Liver (tissue), 9 donors: Measurements from ENCODE around the gene DPEP3. TPM values are rescaled to one million over a fixed set of nuclear protein-coding genes. Genes with fewer than 3 reads are reported as not detected.
A peak's percentile ranks its signal among the peaks of the same experiment; 100 is the strongest.

Experiments used
- DNase-seq: peaks from one replicate; pipeline ENCODE4 v3.0.0-alpha.2; 2017; ENCODE audit warnings: low spot score
- H3K27ac ChIP-seq, 2 donors: one replicate each; pipeline ENCODE4 v1.7.0; 2013; ENCODE audit warnings: inconsistent platforms in 2 of 2, low read length in 2 of 2, control low read depth in 1 of 2, low read depth in 1 of 2, mild to moderate bottlenecking in 1 of 2
- H3K27me3 ChIP-seq, 4 donors: one replicate each; pipeline versions ENCODE4 v1.6.1 to v1.7.0; 2013; ENCODE audit warnings: low read length in 3 of 4, inconsistent platforms in 1 of 4, mild to moderate bottlenecking in 1 of 4, moderate library complexity in 1 of 4; ENCODE audit not compliant: control insufficient read depth in 4 of 4, insufficient read depth in 4 of 4
- H3K36me3 ChIP-seq, 4 donors: one replicate each; pipeline versions ENCODE4 v1.6.1 to v1.7.0; 2013; ENCODE audit warnings: low read length in 3 of 4, mild to moderate bottlenecking in 3 of 4, low read depth in 1 of 4, moderate library complexity in 1 of 4; ENCODE audit not compliant: control insufficient read depth in 4 of 4, insufficient read depth in 3 of 4
- H3K4me1 ChIP-seq, 4 donors: one replicate each; pipeline versions ENCODE4 v1.6.1 to v1.7.0; 2013; ENCODE audit warnings: low read length in 3 of 4, mild to moderate bottlenecking in 3 of 4, moderate library complexity in 1 of 4; ENCODE audit not compliant: control insufficient read depth in 4 of 4, insufficient read depth in 4 of 4
- H3K4me3 ChIP-seq, 3 donors: one replicate each; pipeline versions ENCODE4 v1.6.1 to v1.7.0; 2013; ENCODE audit warnings: low read length in 3 of 3, control low read depth in 1 of 3, low read depth in 1 of 3, mild to moderate bottlenecking in 1 of 3
- H3K9ac ChIP-seq, 2 donors: one replicate each; pipeline ENCODE4 v1.7.0; 2013; ENCODE audit warnings: low read length in 2 of 2, mild to moderate bottlenecking in 2 of 2, moderate library complexity in 2 of 2, control low read depth in 1 of 2, low read depth in 1 of 2
- H3K9me3 ChIP-seq, 4 donors: one replicate each; pipeline versions ENCODE4 v1.6.1 to v1.7.0; 2013; ENCODE audit warnings: low read length in 3 of 4; ENCODE audit not compliant: control insufficient read depth in 4 of 4
- EGR1 ChIP-seq, 2 donors: IDR thresholded peaks; 2 replicates each; pipeline ENCODE4 v1.6.1; 2016 to 2018; ENCODE audit warnings: antibody characterized with exemption in 2 of 2, low read depth in 2 of 2
- FOXA1 ChIP-seq: IDR thresholded peaks from 2 replicates; pipeline ENCODE4 v1.6.1; 2016; ENCODE audit warnings: antibody characterized with exemption
- FOXA2 ChIP-seq: IDR thresholded peaks from 2 replicates; pipeline ENCODE4 v1.6.1; 2016; ENCODE audit warnings: antibody characterized with exemption
- GABPA ChIP-seq, 2 donors: IDR thresholded peaks in 1 of 2; conservative IDR thresholded peaks in 1 of 2; 2 replicates each; pipeline ENCODE4 v1.6.1; 2016; ENCODE audit warnings: antibody characterized with exemption in 2 of 2, mild to moderate bottlenecking in 1 of 2, moderate library complexity in 1 of 2
- HNF4G ChIP-seq: IDR thresholded peaks from 2 replicates; pipeline ENCODE4 v1.6.1; 2016; ENCODE audit warnings: antibody characterized with exemption
- JUND ChIP-seq, 2 donors: IDR thresholded peaks; 2 replicates each; pipeline ENCODE4 v1.6.1; 2016; ENCODE audit warnings: antibody characterized with exemption in 2 of 2
- RAD21 ChIP-seq, 2 donors: IDR thresholded peaks; 2 replicates each; pipeline ENCODE4 v1.6.1; 2016; ENCODE audit warnings: antibody characterized with exemption in 2 of 2, mild to moderate bottlenecking in 2 of 2
- RXRA ChIP-seq, 2 donors: IDR thresholded peaks; 2 replicates each; pipeline ENCODE4 v1.6.1; 2017 to 2018; ENCODE audit warnings: antibody characterized with exemption in 2 of 2, mild to moderate bottlenecking in 1 of 2
- SP1 ChIP-seq: IDR thresholded peaks from 2 replicates; pipeline ENCODE4 v1.6.1; 2018; ENCODE audit warnings: antibody characterized with exemption, mild to moderate bottlenecking
- TAF1 ChIP-seq: conservative IDR thresholded peaks from 2 replicates; pipeline ENCODE4 v1.6.1; 2016; ENCODE audit warnings: antibody characterized with exemption, mild to moderate bottlenecking
- YY1 ChIP-seq: IDR thresholded peaks from 2 replicates; pipeline ENCODE4 v1.6.1; 2016; ENCODE audit warnings: antibody characterized with exemption, mild to moderate bottlenecking
- WGBS: extraction: QIAGEN DNeasy Blood & Tissue Kit; methylation state at CpG from one replicate; pipeline ENCODE4 v1.1.7; 2013; 5-methylcytosine and 5-hydroxymethylcytosine counted together
- polyA plus RNA-seq, 2 donors: library from polyadenylated mRNA; stranded (reverse) in 1 of 2; unstranded in 1 of 2; fragments of 200-250 nt in 1 of 2; fragments of >200 nt in 1 of 2; fragmentation: Nextera tagmentation in 1 of 2; extraction: Ambion mirVana in 1 of 2; gene quantifications; one replicate each; pipeline versions ENCODE4 v1.2.1 to v1.2.3, GENCODE V29; 2013 to 2015
- total RNA-seq, 2 donors: library from RNA; depleted of rRNA; stranded (reverse); fragments of >200 nt; gene quantifications; one replicate each; pipeline ENCODE4 v1.2.3, GENCODE V29; 2014
- TF ChIP-seq, protein P1 (sequence below): IDR thresholded peaks from 2 replicates; pipeline ENCODE4 v1.6.1; 2016; ENCODE audit warnings: antibody characterized with exemption
- TF ChIP-seq, protein P2 (sequence below): IDR thresholded peaks from 2 replicates; pipeline ENCODE4 v1.6.1; 2016; ENCODE audit warnings: antibody characterized with exemption
- TF ChIP-seq, protein P3 (sequence below): IDR thresholded peaks from 2 replicates; pipeline ENCODE4 v1.6.1; 2016; ENCODE audit warnings: antibody characterized with exemption, mild to moderate bottlenecking
- TF ChIP-seq, protein P4 (sequence below): IDR thresholded peaks from 2 replicates; pipeline ENCODE4 v1.6.1; 2016; ENCODE audit warnings: antibody characterized with exemption
- donor health status: healthy.
- donor health status: healthy.
- donor health status: healthy.
- donor health status: healthy.
- donor health status: healthy.

Gene DPEP3
- total and polyA plus RNA-seq, 4 donors: 0.08 to 0.37 (median 0.22) TPM; not detected in 1

DNA sequence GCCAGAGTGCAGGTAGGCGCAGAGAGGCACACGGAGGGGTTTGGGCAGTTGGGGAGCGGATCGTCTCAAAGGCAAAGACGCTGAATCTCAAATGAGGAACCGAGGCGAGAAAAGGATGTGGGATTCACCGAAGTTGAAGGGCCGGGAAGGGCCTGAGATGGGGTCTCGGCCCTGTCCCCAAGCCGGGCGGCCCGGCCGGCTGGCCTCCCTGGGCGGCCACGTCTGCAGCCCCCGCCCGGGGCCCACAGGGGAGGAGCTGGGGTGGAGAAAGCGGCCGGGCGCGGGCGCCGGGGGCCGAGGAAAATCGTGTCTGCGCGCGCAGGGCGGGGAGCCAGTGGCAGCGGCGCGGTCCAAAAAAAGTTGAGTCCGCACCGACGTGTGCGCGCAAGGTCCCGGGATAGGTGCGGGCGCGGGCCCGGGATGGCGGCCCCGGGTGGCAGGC, 12.3 kb downstream of the DPEP3 start:
- Histone ChIP-seq H3K36me3 (no peaks in the 10 kb centered on the region), H3K4me3 (peak overlapping the region; percentile 66 to 82 (median 80)), H3K9me3 (no peaks in the 10 kb centered on the region), H3K27me3 (no peaks in the 10 kb centered on the region), H3K27ac (peak overlapping the region; percentile 80 to 91), H3K9ac (peak overlapping the region; percentile 57 to 88), H3K4me1 (peaks cover 3 to 26% (median 18%) of the 10 kb centered on the region in 4 donors)
- peak; percentile 58 for DNase-seq
- 4% methylated on average over 45 of the region's 45 CpGs for WGBS
- TF ChIP-seq FOXA2 (no peak), EGR1 (IDR thresholded peaks at IDR 0.05; ENCODE audit: low read depth in 2 of 2) (no peak), JUND (IDR thresholded peaks at IDR 0.05) (no peak), RXRA (IDR thresholded peaks at IDR 0.05) (no peak), YY1 (no peak), SP1 (no peak)
- TF ChIP-seq, protein P1, sequence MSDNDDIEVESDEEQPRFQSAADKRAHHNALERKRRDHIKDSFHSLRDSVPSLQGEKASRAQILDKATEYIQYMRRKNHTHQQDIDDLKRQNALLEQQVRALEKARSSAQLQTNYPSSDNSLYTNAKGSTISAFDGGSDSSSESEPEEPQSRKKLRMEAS: no peak
- TF ChIP-seq, protein P2, sequence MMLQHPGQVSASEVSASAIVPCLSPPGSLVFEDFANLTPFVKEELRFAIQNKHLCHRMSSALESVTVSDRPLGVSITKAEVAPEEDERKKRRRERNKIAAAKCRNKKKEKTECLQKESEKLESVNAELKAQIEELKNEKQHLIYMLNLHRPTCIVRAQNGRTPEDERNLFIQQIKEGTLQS: no peak
- TF ChIP-seq, protein P3, sequence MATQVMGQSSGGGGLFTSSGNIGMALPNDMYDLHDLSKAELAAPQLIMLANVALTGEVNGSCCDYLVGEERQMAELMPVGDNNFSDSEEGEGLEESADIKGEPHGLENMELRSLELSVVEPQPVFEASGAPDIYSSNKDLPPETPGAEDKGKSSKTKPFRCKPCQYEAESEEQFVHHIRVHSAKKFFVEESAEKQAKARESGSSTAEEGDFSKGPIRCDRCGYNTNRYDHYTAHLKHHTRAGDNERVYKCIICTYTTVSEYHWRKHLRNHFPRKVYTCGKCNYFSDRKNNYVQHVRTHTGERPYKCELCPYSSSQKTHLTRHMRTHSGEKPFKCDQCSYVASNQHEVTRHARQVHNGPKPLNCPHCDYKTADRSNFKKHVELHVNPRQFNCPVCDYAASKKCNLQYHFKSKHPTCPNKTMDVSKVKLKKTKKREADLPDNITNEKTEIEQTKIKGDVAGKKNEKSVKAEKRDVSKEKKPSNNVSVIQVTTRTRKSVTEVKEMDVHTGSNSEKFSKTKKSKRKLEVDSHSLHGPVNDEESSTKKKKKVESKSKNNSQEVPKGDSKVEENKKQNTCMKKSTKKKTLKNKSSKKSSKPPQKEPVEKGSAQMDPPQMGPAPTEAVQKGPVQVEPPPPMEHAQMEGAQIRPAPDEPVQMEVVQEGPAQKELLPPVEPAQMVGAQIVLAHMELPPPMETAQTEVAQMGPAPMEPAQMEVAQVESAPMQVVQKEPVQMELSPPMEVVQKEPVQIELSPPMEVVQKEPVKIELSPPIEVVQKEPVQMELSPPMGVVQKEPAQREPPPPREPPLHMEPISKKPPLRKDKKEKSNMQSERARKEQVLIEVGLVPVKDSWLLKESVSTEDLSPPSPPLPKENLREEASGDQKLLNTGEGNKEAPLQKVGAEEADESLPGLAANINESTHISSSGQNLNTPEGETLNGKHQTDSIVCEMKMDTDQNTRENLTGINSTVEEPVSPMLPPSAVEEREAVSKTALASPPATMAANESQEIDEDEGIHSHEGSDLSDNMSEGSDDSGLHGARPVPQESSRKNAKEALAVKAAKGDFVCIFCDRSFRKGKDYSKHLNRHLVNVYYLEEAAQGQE: no peak

DNA sequence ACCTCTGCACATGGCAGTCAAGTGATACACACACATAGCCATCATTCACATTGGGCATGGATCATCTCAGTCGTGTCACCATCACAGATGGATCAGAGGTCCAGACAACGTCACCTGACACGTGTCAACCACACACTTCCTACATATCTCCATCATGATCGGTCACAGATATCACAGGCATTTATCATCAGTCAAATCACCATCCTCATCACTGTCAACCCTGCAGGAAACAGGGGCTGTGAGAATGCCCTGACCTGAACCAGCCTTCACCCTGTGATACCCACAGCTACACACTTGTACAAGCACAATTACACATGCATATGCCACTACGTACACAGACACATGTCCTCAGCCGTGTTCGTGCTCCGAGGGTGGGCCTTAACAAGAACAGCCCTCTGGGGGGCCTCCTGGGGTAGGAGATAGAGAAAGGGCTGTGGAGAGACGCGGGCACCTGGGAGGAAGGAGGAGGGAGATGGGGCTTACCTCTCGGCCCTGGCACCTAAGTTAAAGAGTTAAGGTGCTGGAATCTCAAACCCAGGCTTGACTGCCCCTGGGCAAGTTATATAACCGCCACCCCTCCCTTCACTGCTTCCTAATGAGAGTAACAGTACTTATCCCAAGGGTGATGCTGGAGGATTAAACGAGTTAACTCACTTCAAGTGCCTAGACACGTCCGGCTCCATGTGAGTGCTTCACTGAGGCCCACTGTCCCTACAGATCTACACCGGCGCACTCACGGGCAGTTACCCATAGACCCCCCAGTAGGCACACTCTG, 12.9 kb downstream of the DPEP3 start:
- no peaks in the 10 kb centered on the region for H3K36me3 ChIP-seq
- peak overlapping the region; percentile 66 to 82 (median 80) for H3K4me3 ChIP-seq
- peak overlapping the region; percentile 57 to 88 for H3K9ac ChIP-seq
- no peaks in the 10 kb centered on the region for H3K27me3 ChIP-seq
- 54% methylated on average over 18 of the region's 18 CpGs for WGBS
- no peaks in the 10 kb centered on the region for H3K9me3 ChIP-seq
- peaks cover 3 to 26% (median 18%) of the 10 kb centered on the region in 4 donors for H3K4me1 ChIP-seq
- TF ChIP-seq JUND (IDR thresholded peaks at IDR 0.05) (no peak), FOXA2 (no peak), SP1 (no peak)
- TF ChIP-seq, protein P1: no peak
- no peak for DNase-seq
- H3K27ac ChIP-seq: peak overlapping the region; percentile 80 to 91

DNA sequence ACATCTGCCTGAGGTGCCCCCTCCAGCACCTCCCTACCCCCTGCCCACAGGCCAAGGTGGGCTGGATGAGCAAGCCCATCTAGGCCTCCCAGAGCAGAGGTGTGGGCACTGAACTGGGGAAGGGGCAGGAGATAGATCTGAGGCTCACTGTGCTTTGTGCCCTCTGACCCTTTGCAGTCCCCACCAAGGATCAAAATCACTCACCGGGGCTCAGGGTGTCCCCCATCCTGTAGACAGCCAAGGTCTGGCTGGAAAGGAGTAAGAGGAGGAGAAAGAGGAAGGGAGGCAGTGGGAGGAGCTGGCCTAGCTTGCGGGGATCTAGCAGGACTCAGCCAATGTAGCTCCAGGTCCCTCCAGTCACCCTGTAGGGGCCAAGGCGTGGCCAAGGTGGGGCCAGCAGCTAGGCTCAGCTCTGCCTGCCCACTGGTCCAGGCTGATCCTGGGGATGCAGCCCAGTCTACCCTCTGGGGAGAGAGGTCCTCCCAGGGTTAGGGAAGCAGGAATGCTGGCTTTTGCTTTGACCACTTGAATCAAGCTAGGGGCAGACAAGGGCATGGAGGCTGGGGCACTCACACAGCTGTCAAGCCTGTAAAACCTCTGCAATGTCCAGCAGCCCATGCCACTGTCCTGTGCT, 13.6 kb downstream of the DPEP3 start:
- peak overlapping the region; percentile 11 to 34 for H3K27ac ChIP-seq
- no peak for DNase-seq
- H3K4me1 ChIP-seq: peaks cover 3 to 33% (median 18%) of the 10 kb centered on the region in 4 donors
- TF ChIP-seq HNF4G: no peak
- TF ChIP-seq, protein P4, sequence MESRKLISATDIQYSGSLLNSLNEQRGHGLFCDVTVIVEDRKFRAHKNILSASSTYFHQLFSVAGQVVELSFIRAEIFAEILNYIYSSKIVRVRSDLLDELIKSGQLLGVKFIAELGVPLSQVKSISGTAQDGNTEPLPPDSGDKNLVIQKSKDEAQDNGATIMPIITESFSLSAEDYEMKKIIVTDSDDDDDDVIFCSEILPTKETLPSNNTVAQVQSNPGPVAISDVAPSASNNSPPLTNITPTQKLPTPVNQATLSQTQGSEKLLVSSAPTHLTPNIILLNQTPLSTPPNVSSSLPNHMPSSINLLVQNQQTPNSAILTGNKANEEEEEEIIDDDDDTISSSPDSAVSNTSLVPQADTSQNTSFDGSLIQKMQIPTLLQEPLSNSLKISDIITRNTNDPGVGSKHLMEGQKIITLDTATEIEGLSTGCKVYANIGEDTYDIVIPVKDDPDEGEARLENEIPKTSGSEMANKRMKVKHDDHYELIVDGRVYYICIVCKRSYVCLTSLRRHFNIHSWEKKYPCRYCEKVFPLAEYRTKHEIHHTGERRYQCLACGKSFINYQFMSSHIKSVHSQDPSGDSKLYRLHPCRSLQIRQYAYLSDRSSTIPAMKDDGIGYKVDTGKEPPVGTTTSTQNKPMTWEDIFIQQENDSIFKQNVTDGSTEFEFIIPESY: no peak
- no peak for TF ChIP-seq EGR1 (IDR thresholded peaks at IDR 0.05; ENCODE audit: low read depth in 2 of 2)
- no peak for TF ChIP-seq JUND (IDR thresholded peaks at IDR 0.05)
- no peak for TF ChIP-seq YY1
- no peak for TF ChIP-seq GABPA (IDR thresholded peaks at IDR 0.05 in 1 of 2, conservative IDR thresholded peaks at IDR 0.05 in 1 of 2)
- no peak for TF ChIP-seq FOXA1
- TF ChIP-seq, protein P3: no peak
- no peak for TF ChIP-seq SP1
- TF ChIP-seq RAD21 (IDR thresholded peaks at IDR 0.05): no peak
- TF ChIP-seq FOXA2: no peak
- no peak for TF ChIP-seq TAF1

More for the DNA sequence above, 13.6 kb downstream of the DPEP3 start:
- no peaks in the 10 kb centered on the region for H3K36me3 ChIP-seq
- no peaks in the 10 kb centered on the region for H3K27me3 ChIP-seq
- peak overlapping the region in 1 of 3 donors; percentile 6 for H3K4me3 ChIP-seq
- no peaks in the 10 kb centered on the region for H3K9me3 ChIP-seq
- WGBS: 79% methylated on average over 3 of the region's 3 CpGs
- no peak overlapping the region for H3K9ac ChIP-seq
